Measurements from ENCODE around the gene CD99L2. TPM values are rescaled to one million over a fixed set of nuclear protein-coding genes. Genes with fewer than 3 reads are reported as not detected.

CD99L2 gene, protein sequence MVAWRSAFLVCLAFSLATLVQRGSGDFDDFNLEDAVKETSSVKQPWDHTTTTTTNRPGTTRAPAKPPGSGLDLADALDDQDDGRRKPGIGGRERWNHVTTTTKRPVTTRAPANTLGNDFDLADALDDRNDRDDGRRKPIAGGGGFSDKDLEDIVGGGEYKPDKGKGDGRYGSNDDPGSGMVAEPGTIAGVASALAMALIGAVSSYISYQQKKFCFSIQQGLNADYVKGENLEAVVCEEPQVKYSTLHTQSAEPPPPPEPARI
- total RNA-seq = 39.7 and 73.0 TPM in 2 replicates

DNA sequence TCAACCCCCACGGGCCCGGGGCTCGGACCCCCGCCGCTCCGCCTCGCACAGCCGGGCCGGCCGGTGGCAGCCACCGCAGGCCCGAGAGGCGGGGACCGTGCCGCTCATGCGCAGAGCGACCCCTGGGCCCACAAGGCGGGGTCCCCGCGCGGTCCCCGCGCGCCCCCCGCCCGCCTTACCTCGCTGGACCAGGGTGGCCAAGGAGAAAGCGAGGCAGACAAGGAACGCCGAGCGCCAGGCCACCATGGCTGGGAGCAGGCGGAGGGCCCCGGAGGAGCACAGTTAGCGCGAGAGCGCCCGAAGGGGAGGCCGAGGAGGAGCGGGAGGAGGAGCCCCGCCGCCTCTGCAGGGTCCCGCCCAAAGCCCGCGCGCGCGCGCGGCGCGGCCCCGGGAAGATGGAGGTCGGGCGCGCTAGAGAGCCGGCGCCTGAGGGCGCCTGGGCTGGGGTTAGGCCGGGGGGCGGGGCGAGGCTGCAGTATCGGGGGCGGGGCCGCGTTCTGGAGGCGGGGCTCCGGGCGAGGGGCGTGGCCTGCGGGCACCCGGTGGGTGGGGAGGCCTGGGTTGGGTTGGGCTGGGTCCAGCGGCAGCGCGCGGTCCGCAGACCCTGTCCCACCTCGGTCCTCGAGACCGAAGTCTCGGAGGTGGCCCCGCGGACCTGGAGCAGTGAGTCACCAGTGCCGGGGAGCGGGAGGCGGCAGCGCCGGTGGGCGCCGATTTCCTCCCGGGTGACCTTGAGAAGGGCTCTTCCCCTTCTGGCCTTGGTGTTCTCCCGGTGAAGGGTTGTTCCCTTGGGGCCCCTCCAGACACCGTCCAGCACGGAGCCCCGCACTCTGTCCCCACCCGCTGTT is at the start of gene CD99L2:
CD99L2 (minus strand) TSS at position 326 of the 848 bp plus-strand sequence; CDS start at position 246, 80 bp downstream.

Other genes with a start within 250 kb of the CD99L2 start
- gene MTMR1, start 205.3 kb downstream of the CD99L2 start, total RNA-seq = 24.4 and 27.9 TPM in 2 replicates
- 28.4 and 41.1 TPM in 2 replicates for gene HMGB3, start 84.7 kb upstream of the CD99L2 start, total RNA-seq